Measurements from ENCODE around the gene SNTG2.

SNTG2 gene

GRCh38 chr2:1415501-1415900 is 464.9 kb downstream of the SNTG2 start:
- H4K20me1 ChIP-seq (ENCODE audit: control insufficient read depth, insufficient read depth, low read depth, low read length): no peaks in the 10 kb centered on the region
- H3K27me3 ChIP-seq (ENCODE audit: control insufficient read depth, low read length): no peaks in the 10 kb centered on the region
- no peak for TF ChIP-seq EZH2phosphoT487 (IDR thresholded peaks at IDR 0.05; ENCODE audit: borderline replicate concordance, low read length)
- TF ChIP-seq CTCF (IDR thresholded peaks at IDR 0.05; ENCODE audit: low read depth, low read length, poor library complexity, severe bottlenecking): no peak

More at GRCh38 chr2:1415501-1415900, 464.9 kb downstream of the SNTG2 start:
- H3F3A ChIP-seq (ENCODE audit: control insufficient read depth, insufficient read depth): no peaks in the 10 kb centered on the region
- no peaks in the 10 kb centered on the region for H3K9me2 ChIP-seq (replicated peaks; ENCODE audit: control insufficient read depth, low read length)
- no peak overlapping the region for H3K4me2 ChIP-seq (ENCODE audit: low read length)
- H3K4me3 ChIP-seq (ENCODE audit: low read length): no peak overlapping the region
- no peaks in the 10 kb centered on the region for H3K4me1 ChIP-seq (ENCODE audit: control insufficient read depth, low read length)
- no peaks in the 10 kb centered on the region for H3K36me3 ChIP-seq (ENCODE audit: control insufficient read depth, low read length)
- H3K9me3 ChIP-seq (ENCODE audit: control insufficient read depth, insufficient read depth, low read length): no peaks in the 10 kb centered on the region; the same call in 1 of the 2 replicates
- no peak overlapping the region for H3K27ac ChIP-seq (ENCODE audit: low read depth, low read length)
- H3K79me2 ChIP-seq (ENCODE audit: control insufficient read depth, low read length): no peaks in the 10 kb centered on the region

Measured in DOHH2 (cell line).